H1 (cell line): Measurements from ENCODE around the gene PARD3. TPM values are rescaled to one million over a fixed set of nuclear protein-coding genes. Genes with fewer than 3 reads are reported as not detected.

Experiments used
- CTCF ChIA-PET: fragments of 300-600 bp; sonication (Branson Sonifier 250); formaldehyde crosslinking; loops from one replicate; lab custom pipeline; 2021; ENCODE audit not compliant: partially characterized antibody; lab: Charles Lee
- POLR2A ChIA-PET: fragments of 300-600 bp; sonication (Branson Sonifier 250); formaldehyde crosslinking; loops from one replicate; lab custom pipeline; 2021; ENCODE audit warnings: inconsistent platforms; ENCODE audit not compliant: partially characterized antibody; lab: Charles Lee
- DNase-seq, 2 experiments: peaks; one replicate each; pipeline versions ENCODE4 v3.0.0 to v3.0.0-alpha.2; 2010 to 2022; ENCODE audit warnings: low spot score in 2 of 2, low read depth in 1 of 2, mixed read lengths in 1 of 2
- FAIRE-seq: peaks from 2 replicates; lab custom pipeline; 2011; peaks lifted over from hg19 to GRCh38; lab: Jason Lieb, UNC
- H2AFZ ChIP-seq: 2 replicates; pipeline ENCODE4 v1.8.1; 2012; ENCODE audit warnings: low read length, inconsistent platforms
- H2AK5ac ChIP-seq: 2 replicates; pipeline ENCODE4 v1.6.1; 2013; ENCODE audit warnings: low read depth, low read length
- H2BK120ac ChIP-seq: replicated peaks from 2 replicates; pipeline ENCODE3; 2013; ENCODE audit warnings: low read depth, low read length, inconsistent platforms
- H2BK12ac ChIP-seq: 2 replicates; pipeline ENCODE4 v1.6.1; 2013; ENCODE audit warnings: low read depth, low read length
- H2BK15ac ChIP-seq: 2 replicates; pipeline ENCODE4 v1.6.1; 2013; ENCODE audit warnings: low read length
- H2BK20ac ChIP-seq: 2 replicates; pipeline ENCODE4 v1.6.1; 2013; ENCODE audit warnings: low read length
- H2BK5ac ChIP-seq: 2 replicates; pipeline ENCODE4 v1.6.1; 2013; ENCODE audit warnings: low read depth, low read length
- H3K14ac ChIP-seq: 2 replicates; pipeline ENCODE4 v1.6.1; 2013; ENCODE audit warnings: inconsistent platforms; ENCODE audit not compliant: insufficient read length
- H3K18ac ChIP-seq: 2 replicates; pipeline ENCODE4 v1.6.1; 2013; ENCODE audit warnings: low read length; ENCODE audit errors: extremely low read depth
- H3K23ac ChIP-seq: 2 replicates; pipeline ENCODE4 v1.6.1; 2013; ENCODE audit warnings: inconsistent platforms; ENCODE audit not compliant: insufficient read length
- H3K23me2 ChIP-seq: 2 replicates; pipeline ENCODE4 v1.6.1; 2013; ENCODE audit warnings: low read depth, low read length
- H3K27ac ChIP-seq: 2 replicates; pipeline ENCODE4 v1.6.1; 2011; ENCODE audit warnings: low read depth, low read length, inconsistent platforms
- H3K27me3 ChIP-seq, 4 experiments: replicated peaks in 1 of 4; 1 replicate in 1 of 4; 2 replicates in 3 of 4; pipeline versions ENCODE4 v1.6.1 to v1.8.1; 2011 to 2013; ENCODE audit warnings: low read length in 3 of 4, mild to moderate bottlenecking in 3 of 4, inconsistent platforms in 2 of 4, mixed read lengths in 2 of 4, moderate library complexity in 1 of 4; ENCODE audit not compliant: control insufficient read depth in 3 of 4, insufficient read depth in 3 of 4; ENCODE audit errors: extremely low read depth in 1 of 4
- H3K36me3 ChIP-seq, 4 experiments: 2 replicates each; pipeline versions ENCODE4 v1.6.1 to v1.8.1; 2011 to 2013; ENCODE audit warnings: mild to moderate bottlenecking in 4 of 4, low read length in 3 of 4, moderate library complexity in 2 of 4, control low read depth in 1 of 4, inconsistent platforms in 1 of 4; ENCODE audit not compliant: insufficient read depth in 4 of 4, control insufficient read depth in 2 of 4
- H3K4ac ChIP-seq: replicated peaks from 2 replicates; pipeline ENCODE3; 2013; ENCODE audit warnings: low read length, low read depth, mixed read lengths, inconsistent platforms; ENCODE audit not compliant: insufficient read length
- H3K4me1 ChIP-seq, 4 experiments: replicated peaks in 1 of 4; 1 replicate in 1 of 4; 2 replicates in 3 of 4; pipeline versions ENCODE4 v1.6.1 to v1.8.1; 2011 to 2013; ENCODE audit warnings: low read length in 3 of 4, inconsistent platforms in 2 of 4, mixed read lengths in 1 of 4; ENCODE audit not compliant: insufficient read depth in 4 of 4, control insufficient read depth in 3 of 4
- H3K4me2 ChIP-seq, 2 experiments: 2 replicates each; pipeline versions ENCODE4 v1.6.1 to v1.8.1; 2011 to 2013; ENCODE audit warnings: low read depth in 2 of 2, low read length in 2 of 2, control low read depth in 1 of 2, inconsistent platforms in 1 of 2, mild to moderate bottlenecking in 1 of 2; ENCODE audit not compliant: insufficient read depth in 1 of 2
- H3K4me3 ChIP-seq, 4 experiments: fragments of 200-600, 300-600 bp in 1 of 4; sonication (generic), shearing (Covaris generic), sonication (Bioruptor Twin) in 1 of 4; 2 replicates each; pipeline versions ENCODE4 v1.5.1 to v1.8.1; 2011 to 2016; ENCODE audit warnings: low read length in 4 of 4, low read depth in 3 of 4, control low read depth in 2 of 4, inconsistent platforms in 2 of 4, mild to moderate bottlenecking in 2 of 4, mixed read lengths in 1 of 4, moderate library complexity in 1 of 4; ENCODE audit not compliant: insufficient read depth in 2 of 4; ENCODE audit errors: extremely low read depth in 1 of 4
- H3K56ac ChIP-seq: replicated peaks from 2 replicates; pipeline ENCODE3; 2013; ENCODE audit warnings: low read depth, mild to moderate bottlenecking, mixed read lengths, low read length, inconsistent platforms; ENCODE audit not compliant: insufficient read length
- H3K79me1 ChIP-seq: 2 replicates; pipeline ENCODE4 v1.6.1; 2013; ENCODE audit warnings: low read depth, low read length, control low read depth
- H3K79me2 ChIP-seq, 2 experiments: 2 replicates each; pipeline versions ENCODE4 v1.6.1 to v1.8.1; 2012 to 2013; ENCODE audit warnings: low read length in 2 of 2, mild to moderate bottlenecking in 2 of 2, inconsistent platforms in 1 of 2; ENCODE audit not compliant: insufficient read depth in 2 of 2, control insufficient read depth in 1 of 2
- H3K9ac ChIP-seq, 4 experiments: replicated peaks in 1 of 4; 1 replicate in 1 of 4; 2 replicates in 3 of 4; pipeline versions ENCODE4 v1.6.1 to v1.8.1; 2011 to 2013; ENCODE audit warnings: low read depth in 3 of 4, low read length in 3 of 4, control low read depth in 2 of 4, mild to moderate bottlenecking in 2 of 4, moderate library complexity in 2 of 4, inconsistent platforms in 1 of 4; ENCODE audit errors: extremely low read depth in 1 of 4
- H3K9me3 ChIP-seq, 2 experiments: 2 replicates each; pipeline versions ENCODE4 v1.6.1 to v1.8.1; 2012 to 2013; ENCODE audit warnings: mild to moderate bottlenecking in 2 of 2, moderate library complexity in 2 of 2, control low read depth in 1 of 2, inconsistent platforms in 1 of 2, low read depth in 1 of 2, low read length in 1 of 2, mixed read lengths in 1 of 2; ENCODE audit not compliant: insufficient read depth in 2 of 2
- H4K20me1 ChIP-seq, 2 experiments: replicated peaks in 1 of 2; 2 replicates each; pipeline versions ENCODE3 to v1.8.1; 2011 to 2013; ENCODE audit warnings: inconsistent platforms in 2 of 2, low read length in 2 of 2, mild to moderate bottlenecking in 1 of 2; ENCODE audit not compliant: insufficient read depth in 2 of 2, control insufficient read depth in 1 of 2
- H4K5ac ChIP-seq: 2 replicates; pipeline ENCODE4 v1.6.1; 2013; ENCODE audit warnings: low read length, low read depth, mixed read lengths, inconsistent platforms; ENCODE audit not compliant: insufficient read length
- H4K8ac ChIP-seq: 2 replicates; pipeline ENCODE4 v1.8.0; 2013; ENCODE audit warnings: mild to moderate bottlenecking, moderate library complexity, low read length, inconsistent platforms; ENCODE audit not compliant: insufficient read depth; ENCODE audit errors: extremely low read depth
- H4K91ac ChIP-seq: replicated peaks from 2 replicates; pipeline ENCODE3; 2013; ENCODE audit warnings: low read length, mixed read lengths, inconsistent platforms; ENCODE audit not compliant: insufficient read length
- CBX8 ChIP-seq: fragments of 300-800, 300-1000 bp; sonication (generic); IDR thresholded peaks from 2 replicates; pipeline ENCODE4 v1.7.1; 2016; ENCODE audit warnings: low read depth, low read length, borderline replicate concordance
- CTBP2 ChIP-seq: IDR thresholded peaks from 2 replicates; pipeline ENCODE4 v1.7.0; 2011; ENCODE audit warnings: borderline replicate concordance, mild to moderate bottlenecking, moderate library complexity, mixed read lengths, low read length; ENCODE audit not compliant: insufficient read depth, insufficient read length
- FOSL1 ChIP-seq: IDR thresholded peaks from 2 replicates; pipeline ENCODE4 v1.6.1; 2011; ENCODE audit warnings: mild to moderate bottlenecking, low read depth, low read length, moderate library complexity; ENCODE audit not compliant: insufficient read depth
- JUN ChIP-seq: IDR thresholded peaks from 2 replicates; pipeline ENCODE4 v1.6.1; 2011; ENCODE audit warnings: low read depth, mild to moderate bottlenecking, improper control_type of control experiment, low read length
- KDM1A ChIP-seq: fragments of 200-600, 300-600 bp; sonication (generic); IDR thresholded peaks from 2 replicates; pipeline ENCODE4 v1.7.1; 2016; ENCODE audit warnings: mild to moderate bottlenecking, low read length, borderline replicate concordance
- RFX5 ChIP-seq: IDR thresholded peaks from 2 replicates; pipeline ENCODE4 v1.6.1; 2011; ENCODE audit warnings: low read depth, low read length, improper control_type of control experiment, borderline replicate concordance
- SIX5 ChIP-seq: IDR thresholded peaks from 2 replicates; pipeline ENCODE4 v1.6.1; 2011; ENCODE audit warnings: mild to moderate bottlenecking, low read depth, low read length
- SP4 ChIP-seq: IDR thresholded peaks from 2 replicates; pipeline ENCODE4 v1.6.1; 2012; ENCODE audit warnings: low read length, inconsistent platforms
- WGBS, 2 experiments: shearing (Covaris generic) in 1 of 2; methylation state at CpG; one replicate each; pipeline versions ENCODE4 v1.1.6 to v1.1.7; 2013 to 2015; ENCODE audit warnings: low lambda C conversion rate in 2 of 2, mixed read lengths in 2 of 2, inconsistent platforms in 1 of 2, low coverage in 1 of 2, missing lambda C conversion rate in 1 of 2; ENCODE audit not compliant: insufficient replicate concordance in 2 of 2, insufficient coverage in 1 of 2, insufficient read length in 1 of 2; ENCODE audit errors: extremely low coverage in 1 of 2, missing lambda C conversion rate in 1 of 2; 5-methylcytosine and 5-hydroxymethylcytosine counted together
- polyA plus RNA-seq, 7 experiments: library from polyadenylated mRNA; depleted of rRNA in 3 of 7; stranded (reverse) in 5 of 7; unstranded in 2 of 7; fragments of >200 nt in 5 of 7; fragments of 200-250 nt in 2 of 7; gene quantifications; 1 replicate in 5 of 7; 2 replicates in 1 of 7; 4 replicates in 1 of 7; pipeline versions ENCODE4 v1.2.1 to v1.2.3, GENCODE V29; 2011 to 2013; ENCODE audit warnings: missing spikeins in 2 of 7, mixed read lengths in 2 of 7
- total RNA-seq: library from RNA; stranded (reverse); fragmentation: NEBNext Ultra II Directional; extraction: Animal tissue kit (Norgen Biotek cat#: 25700); gene quantifications from 2 replicates; pipeline ENCODE4 v1.2.1, GENCODE V29; 2021
- TF ChIP-seq, protein P1 (sequence below), 3 experiments: IDR thresholded peaks; 1 replicate in 2 of 3; 2 replicates in 1 of 3; pipeline versions ENCODE4 v1.5.1 to v1.6.1; 2011; ENCODE audit warnings: low read length in 3 of 3, mild to moderate bottlenecking in 3 of 3, inconsistent platforms in 2 of 3, low read depth in 1 of 3, moderate library complexity in 1 of 3; ENCODE audit not compliant: insufficient read depth in 1 of 3; ENCODE audit errors: control extremely low read depth in 1 of 3
- TF ChIP-seq, protein P2 (sequence below): IDR thresholded peaks from 2 replicates; pipeline ENCODE4 v1.6.1; 2011; ENCODE audit warnings: low read length, improper control_type of control experiment

Gene PARD3
- total and polyA plus RNA-seq, 2 of the 8 experiments (the other 6 are each of a cell fraction or from before 2014, with no cell fraction given), result 19.7 to 49.1 TPM

DNA sequence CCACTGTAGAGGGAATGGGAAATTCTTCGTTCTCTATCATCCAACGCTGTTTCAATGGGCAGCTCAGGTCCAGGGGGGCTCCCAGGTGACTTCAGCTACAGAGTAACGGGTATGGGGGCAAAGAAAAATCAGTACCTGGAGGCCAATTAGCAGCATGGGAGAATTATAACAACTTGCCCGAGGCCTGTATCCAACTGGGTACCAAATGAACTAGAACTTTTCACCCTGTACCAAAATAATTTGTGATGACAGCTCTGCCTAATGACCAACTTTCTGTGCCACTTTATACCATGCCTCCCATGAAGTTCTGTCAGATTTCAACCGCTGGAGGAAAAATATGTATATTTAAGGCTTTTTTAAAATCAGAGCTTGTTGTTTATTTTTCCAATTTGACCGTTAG, 467.1 kb downstream of the PARD3 start:
- H2BK120ac ChIP-seq, result no peak overlapping the region
- H2BK15ac ChIP-seq, result no peak overlapping the region
- ChIA-PET POLR2A (interaction anchor here (0.9 kb wide), 1 partner anchor 21 kb away, joined by 3 read pairs; no protein-coding TSS in a partner anchor), CTCF (interaction anchor here (0.6 to 1.2 kb wide), 4 partner anchors 8 to 450 kb away, joined by 3 to 6 read pairs (median 3); no protein-coding TSS in a partner anchor)
- H4K5ac ChIP-seq, result no peak overlapping the region
- H2BK20ac ChIP-seq, result no peak overlapping the region
- H2BK12ac ChIP-seq, result no peak overlapping the region
- H3K4me1 ChIP-seq, result no peaks in the 10 kb centered on the region; a peak in 1 of 7 replicates
- H3K36me3 ChIP-seq, result peaks cover 0 to 8% (median 0%) of the 10 kb centered on the region in 4 experiments; a peak in 1 of 8 replicates
- H3K56ac ChIP-seq, result no peak overlapping the region
- H3K4ac ChIP-seq, result no peak overlapping the region
- no peak overlapping the region for H3K9ac ChIP-seq
- no peak overlapping the region for H2AFZ ChIP-seq
- H4K91ac ChIP-seq, result no peak overlapping the region
- no peak overlapping the region for H3K4me2 ChIP-seq
- H3K18ac ChIP-seq, result no peak overlapping the region
- H2BK5ac ChIP-seq, result no peak overlapping the region
- WGBS, 2 experiments, result 83% methylated on average over 6 of the region's 6 CpGs; no CpG with 5 or more reads in 1 of the 2 experiments
- H3K23ac ChIP-seq, result no peak overlapping the region
- no peaks in the 10 kb centered on the region; a peak in 1 of 4 replicates for H3K9me3 ChIP-seq
- no peak overlapping the region for H3K4me3 ChIP-seq
- H2AK5ac ChIP-seq, result no peak overlapping the region
- FAIRE-seq (no peak), DNase-seq (no peak)
- H4K20me1 ChIP-seq, result no peaks in the 10 kb centered on the region
- H4K8ac ChIP-seq, result no peak overlapping the region
- no peaks in the 10 kb centered on the region for H3K79me1 ChIP-seq
- H3K27me3 ChIP-seq, result no peaks in the 10 kb centered on the region
- no peak overlapping the region for H3K14ac ChIP-seq
- no peaks in the 10 kb centered on the region for H3K79me2 ChIP-seq
- no peak overlapping the region for H3K27ac ChIP-seq
- no peaks in the 10 kb centered on the region for H3K23me2 ChIP-seq
- TF ChIP-seq SP4 (no peak), CTBP2 (no peak), SIX5 (no peak), JUN (no peak), RFX5 (no peak), KDM1A (no peak), FOSL1 (no peak), CBX8 (no peak)
- TF ChIP-seq, protein P1, sequence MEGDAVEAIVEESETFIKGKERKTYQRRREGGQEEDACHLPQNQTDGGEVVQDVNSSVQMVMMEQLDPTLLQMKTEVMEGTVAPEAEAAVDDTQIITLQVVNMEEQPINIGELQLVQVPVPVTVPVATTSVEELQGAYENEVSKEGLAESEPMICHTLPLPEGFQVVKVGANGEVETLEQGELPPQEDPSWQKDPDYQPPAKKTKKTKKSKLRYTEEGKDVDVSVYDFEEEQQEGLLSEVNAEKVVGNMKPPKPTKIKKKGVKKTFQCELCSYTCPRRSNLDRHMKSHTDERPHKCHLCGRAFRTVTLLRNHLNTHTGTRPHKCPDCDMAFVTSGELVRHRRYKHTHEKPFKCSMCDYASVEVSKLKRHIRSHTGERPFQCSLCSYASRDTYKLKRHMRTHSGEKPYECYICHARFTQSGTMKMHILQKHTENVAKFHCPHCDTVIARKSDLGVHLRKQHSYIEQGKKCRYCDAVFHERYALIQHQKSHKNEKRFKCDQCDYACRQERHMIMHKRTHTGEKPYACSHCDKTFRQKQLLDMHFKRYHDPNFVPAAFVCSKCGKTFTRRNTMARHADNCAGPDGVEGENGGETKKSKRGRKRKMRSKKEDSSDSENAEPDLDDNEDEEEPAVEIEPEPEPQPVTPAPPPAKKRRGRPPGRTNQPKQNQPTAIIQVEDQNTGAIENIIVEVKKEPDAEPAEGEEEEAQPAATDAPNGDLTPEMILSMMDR (IDR thresholded peaks at IDR 0.05; ENCODE audit: control extremely low read depth in 1 of 3, insufficient read depth in 1 of 3, low read depth in 1 of 3, low read length in 3 of 3), result no peak
- TF ChIP-seq, protein P2, sequence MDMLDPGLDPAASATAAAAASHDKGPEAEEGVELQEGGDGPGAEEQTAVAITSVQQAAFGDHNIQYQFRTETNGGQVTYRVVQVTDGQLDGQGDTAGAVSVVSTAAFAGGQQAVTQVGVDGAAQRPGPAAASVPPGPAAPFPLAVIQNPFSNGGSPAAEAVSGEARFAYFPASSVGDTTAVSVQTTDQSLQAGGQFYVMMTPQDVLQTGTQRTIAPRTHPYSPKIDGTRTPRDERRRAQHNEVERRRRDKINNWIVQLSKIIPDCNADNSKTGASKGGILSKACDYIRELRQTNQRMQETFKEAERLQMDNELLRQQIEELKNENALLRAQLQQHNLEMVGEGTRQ, result no peak
